HUES64 (cell line): ENCODE data around the gene LCE3B. TPM values are rescaled to one million over a fixed set of nuclear protein-coding genes. Genes with fewer than 3 reads are reported as not detected.
"Not testable (repeated sequence)": the region's sequence is repeated elsewhere in the genome, so short reads cannot be mapped to it uniquely, and the experiment has no call there.

ENCODE experiments used
- H3K27ac ChIP-seq: 2 replicates; pipeline ENCODE4 v1.7.0; 2013; ENCODE audit warnings: low read depth, low read length, inconsistent platforms
- H3K27me3 ChIP-seq: 2 replicates; pipeline ENCODE4 v1.6.1; 2013; ENCODE audit warnings: mild to moderate bottlenecking, low read length; ENCODE audit not compliant: insufficient read depth
- H3K36me3 ChIP-seq: 2 replicates; pipeline ENCODE4 v1.6.1; 2013; ENCODE audit warnings: mild to moderate bottlenecking, low read length; ENCODE audit not compliant: insufficient read depth
- H3K4me1 ChIP-seq: 2 replicates; pipeline ENCODE4 v1.6.1; 2013; ENCODE audit warnings: mild to moderate bottlenecking, low read length, moderate library complexity; ENCODE audit not compliant: insufficient read depth
- H3K4me3 ChIP-seq: 2 replicates; pipeline ENCODE4 v1.5.1; 2013; ENCODE audit warnings: mild to moderate bottlenecking, low read length, moderate library complexity
- H3K9ac ChIP-seq: 2 replicates; pipeline ENCODE4 v1.6.1; 2013; ENCODE audit warnings: mild to moderate bottlenecking, low read depth, low read length
- H3K9me3 ChIP-seq: 2 replicates; pipeline ENCODE4 v1.6.1; 2013; ENCODE audit warnings: low read depth, low read length; ENCODE audit not compliant: insufficient read depth
- WGBS: fragments of 150-250, 120-280 bp; methylation state at CpG from one replicate; pipeline ENCODE4 v1.1.7; 2013; ENCODE audit warnings: missing lambda C conversion rate; 5-methylcytosine and 5-hydroxymethylcytosine counted together
- polyA plus RNA-seq, 2 experiments: library from polyadenylated mRNA; stranded (reverse); fragments of 50-300 nt; gene quantifications; one replicate each; pipeline ENCODE4 v1.2.3, GENCODE V29; 2013

Gene LCE3B, protein sequence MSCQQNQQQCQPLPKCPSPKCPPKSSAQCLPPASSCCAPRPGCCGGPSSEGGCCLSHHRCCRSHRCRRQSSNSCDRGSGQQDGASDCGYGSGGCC
- not detected for polyA plus RNA-seq (2013, experiment 1 of 2)
- polyA plus RNA-seq (2013, experiment 2 of 2) = not detected

DNA sequence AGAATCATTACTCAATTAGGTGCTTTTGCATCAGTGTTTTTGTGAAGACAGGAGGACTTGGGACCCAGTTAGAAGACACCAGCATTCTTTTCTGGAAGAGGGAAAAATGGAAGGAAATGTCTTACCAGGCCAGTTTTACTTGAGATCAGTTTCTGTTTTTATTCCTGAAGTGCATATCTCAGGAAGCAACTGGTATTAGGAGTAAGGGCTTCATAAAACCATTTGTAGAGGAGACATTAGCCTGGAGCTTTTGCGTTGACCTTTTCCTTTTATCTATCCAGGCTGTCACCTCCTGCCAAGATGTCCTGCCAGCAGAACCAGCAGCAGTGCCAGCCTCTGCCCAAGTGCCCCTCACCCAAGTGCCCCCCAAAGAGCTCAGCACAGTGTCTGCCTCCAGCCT lies at the start of gene LCE3B:
TSS of gene LCE3B (plus strand) at position 301 of the 400 bp plus-strand sequence. CDS start at position 301, 0 bp downstream.
- Histone ChIP-seq H3K4me3 (no peak within 1 kb of the TSS), H3K36me3 (no peaks in the 10 kb centered on the region), H3K9me3 (peaks cover 11% of the 10 kb centered on the region), H3K9ac (no peak within 1 kb of the TSS), H3K27ac (no peak within 1 kb of the TSS), H3K4me1 (no peaks in the 10 kb centered on the region), H3K27me3 (no peaks in the 10 kb centered on the region)
- no CpG with 5 or more reads among the region's 1 CpG for WGBS

DNA sequence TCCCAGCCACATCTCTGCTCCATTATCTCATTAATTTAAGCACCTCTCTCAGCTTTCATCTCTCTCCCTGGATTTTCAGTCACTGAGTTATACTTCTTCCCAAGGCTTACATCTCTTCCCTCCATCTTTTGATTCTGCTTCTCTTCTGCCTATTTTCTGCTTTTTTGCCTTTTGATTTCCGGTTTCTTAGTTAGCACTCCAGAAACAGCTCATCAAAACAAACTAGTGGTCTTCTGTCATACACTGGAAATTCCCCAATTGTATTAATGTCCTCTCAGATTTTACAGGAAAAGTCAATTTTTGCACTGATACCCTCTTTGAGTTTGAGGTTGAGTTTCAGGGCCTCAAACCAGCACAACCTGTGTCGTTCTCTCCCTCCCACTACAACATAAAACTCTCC lies 48.5 kb upstream of the LCE3B start:
- no peak overlapping the region for H3K9ac ChIP-seq
- WGBS = 59% methylated on average over 2 of the region's 2 CpGs
- no peak overlapping the region for H3K27ac ChIP-seq
- no peak overlapping the region for H3K4me3 ChIP-seq
- H3K27me3 ChIP-seq = no peaks in the 10 kb centered on the region
- H3K4me1 ChIP-seq = no peaks in the 10 kb centered on the region
- no peaks in the 10 kb centered on the region for H3K36me3 ChIP-seq
- peaks cover 96% of the 10 kb centered on the region for H3K9me3 ChIP-seq

DNA sequence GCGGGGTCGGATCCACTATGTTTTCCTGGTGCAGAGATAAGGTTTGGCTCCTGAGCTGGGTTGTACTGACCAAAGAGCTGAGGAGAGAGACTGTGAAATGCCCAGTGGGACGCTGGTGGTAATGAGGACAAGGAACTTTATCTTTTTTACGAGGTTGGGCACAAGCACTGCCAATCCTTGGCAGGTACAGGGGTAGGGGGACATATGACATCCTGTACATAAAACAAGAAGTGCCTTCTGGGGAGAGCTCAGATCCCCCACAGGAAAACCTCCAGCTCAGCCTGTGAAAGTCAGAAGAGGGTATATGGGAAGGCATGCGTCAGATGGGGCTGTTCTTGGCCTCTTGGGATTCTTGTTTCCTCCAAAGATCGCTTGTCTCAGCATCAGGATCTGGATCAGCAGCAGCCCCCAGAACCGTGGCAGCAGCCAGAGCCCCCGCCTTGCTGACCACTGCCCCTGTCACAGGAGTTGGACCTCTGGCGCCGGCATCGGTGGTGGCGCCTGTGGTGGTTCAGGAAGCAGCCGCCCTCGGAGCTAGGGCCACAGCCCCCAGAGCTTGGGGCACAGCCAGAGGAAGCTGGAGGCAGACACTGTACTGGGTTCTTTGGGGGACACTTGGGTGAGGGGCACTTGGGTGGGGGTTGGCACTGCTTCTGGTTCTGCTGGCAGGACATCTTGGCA lies 47.9 kb upstream of the LCE3B start:
- no peaks in the 10 kb centered on the region for H3K36me3 ChIP-seq
- H3K27me3 ChIP-seq = no peaks in the 10 kb centered on the region
- H3K9ac ChIP-seq = no peak overlapping the region
- peaks cover 97% of the 10 kb centered on the region for H3K9me3 ChIP-seq
- WGBS = 77% methylated on average over 14 of the region's 14 CpGs
- H3K4me1 ChIP-seq = no peaks in the 10 kb centered on the region
- no peak overlapping the region for H3K27ac ChIP-seq
- no peak overlapping the region for H3K4me3 ChIP-seq

DNA sequence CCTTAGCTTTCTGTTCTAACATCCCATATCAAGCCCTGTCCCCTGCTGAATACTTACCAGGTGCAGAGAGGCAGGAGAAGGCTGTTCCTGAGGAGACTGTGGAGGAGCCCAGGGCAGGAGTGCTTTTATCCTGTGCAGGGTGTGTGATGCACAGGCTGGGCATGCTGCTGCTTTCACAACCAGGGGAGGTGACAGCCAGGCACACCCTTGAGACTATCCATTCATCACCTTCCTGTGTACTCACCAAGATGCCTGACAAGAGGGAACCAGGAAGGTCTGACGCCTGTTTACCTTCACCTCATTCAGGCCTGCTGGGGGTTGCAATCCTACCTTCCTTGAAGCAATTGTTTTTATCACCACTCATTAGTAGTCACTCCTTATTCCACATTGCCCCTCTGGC lies 46.9 kb upstream of the LCE3B start, which contains the start of gene LCE3E:
TSS of gene LCE3E (minus strand) at position 100 of the 400 bp plus-strand sequence. CDS start 572 bp downstream, outside the sequence.
- H3K36me3 ChIP-seq = no peaks in the 10 kb centered on the region
- no peaks in the 10 kb centered on the region for H3K4me1 ChIP-seq
- WGBS = 83% methylated on average over 1 of the region's 1 CpG
- H3K4me3 ChIP-seq = no peak within 1 kb of the TSS
- no peak within 1 kb of the TSS for H3K27ac ChIP-seq
- no peak within 1 kb of the TSS for H3K9ac ChIP-seq
- H3K9me3 ChIP-seq = peaks cover 96% of the 10 kb centered on the region
- H3K27me3 ChIP-seq = no peaks in the 10 kb centered on the region

DNA sequence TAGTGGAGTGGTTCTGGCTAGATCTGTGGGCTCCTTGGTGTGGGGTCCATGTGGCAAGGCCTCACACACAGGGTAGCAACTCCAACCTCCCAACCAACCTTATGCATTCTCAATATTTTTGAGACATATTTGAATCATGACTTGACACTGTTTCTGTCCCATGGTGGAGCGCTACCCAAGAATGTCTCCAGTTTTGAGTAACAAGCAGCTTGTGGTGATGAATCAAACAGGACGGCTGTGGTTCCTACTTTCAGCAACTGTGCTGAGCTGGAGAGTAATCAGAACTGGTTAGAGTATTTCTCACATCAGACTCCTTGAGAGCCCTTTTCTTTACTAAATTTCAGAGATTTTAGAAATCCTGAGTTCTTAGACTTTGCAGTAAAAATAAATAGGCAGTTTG lies 36.4 kb upstream of the LCE3B start:
- H3K36me3 ChIP-seq = no peaks in the 10 kb centered on the region
- H3K4me1 ChIP-seq = no peaks in the 10 kb centered on the region
- no peak overlapping the region for H3K27ac ChIP-seq
- WGBS = 86% methylated on average over 2 of the region's 2 CpGs
- no peak overlapping the region for H3K4me3 ChIP-seq
- no peaks in the 10 kb centered on the region for H3K27me3 ChIP-seq
- H3K9me3 ChIP-seq = peaks cover 99% of the 10 kb centered on the region
- H3K9ac ChIP-seq = no peak overlapping the region

DNA sequence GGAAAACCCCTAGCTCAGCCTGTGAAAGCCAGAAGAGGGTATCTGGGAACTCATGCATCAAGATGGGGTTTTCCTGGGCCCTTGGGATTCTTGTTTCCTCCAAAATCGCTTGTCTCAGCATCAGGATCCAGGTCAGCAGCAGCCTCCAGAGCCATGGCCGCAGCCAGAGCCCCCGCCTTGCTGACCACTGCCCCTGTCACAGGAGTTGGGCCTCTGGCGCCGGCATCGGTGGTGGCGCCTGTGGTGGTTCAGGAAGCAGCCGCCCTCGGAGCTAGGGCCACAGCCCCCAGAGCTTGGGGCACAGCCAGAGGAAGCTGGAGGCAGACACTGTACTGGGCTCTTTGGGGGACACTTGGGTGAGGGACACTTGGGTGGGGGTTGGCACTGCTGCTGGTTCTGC lies 34.1 kb upstream of the LCE3B start:
- not testable (repeated sequence) for H3K9ac ChIP-seq, H3K27ac ChIP-seq, H3K27me3 ChIP-seq, H3K4me3 ChIP-seq, H3K4me1 ChIP-seq, H3K36me3 ChIP-seq
- H3K9me3 ChIP-seq = peaks cover 83% of the 10 kb centered on the region
- WGBS = 86% methylated on average over 9 of the region's 9 CpGs

DNA sequence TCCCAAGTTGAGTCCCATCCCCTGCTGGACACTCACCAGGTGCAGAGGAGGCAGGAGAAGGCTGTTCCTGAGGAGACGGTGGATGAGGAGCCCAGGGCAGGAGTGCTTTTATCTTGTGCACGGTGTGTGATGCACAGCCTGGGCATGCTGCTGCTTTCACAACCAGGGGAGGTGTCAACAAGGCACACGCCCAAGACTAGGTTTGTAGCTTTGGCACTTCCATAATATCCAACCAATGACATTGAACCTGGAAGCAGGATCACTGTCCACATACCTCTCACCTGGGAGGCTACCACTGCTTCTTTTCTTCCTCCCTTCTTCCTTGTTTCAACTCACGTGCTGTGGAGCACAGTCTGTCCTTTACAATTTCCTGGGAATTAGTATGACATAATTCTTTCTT lies 33.2 kb upstream of the LCE3B start, which contains the start of gene LCE3D:
TSS of gene LCE3D (minus strand) at position 84 of the 400 bp plus-strand sequence. CDS start 580 bp downstream, outside the sequence.
- H3K36me3 ChIP-seq = no peaks in the 10 kb centered on the region
- no peaks in the 10 kb centered on the region for H3K27me3 ChIP-seq
- H3K4me3 ChIP-seq = no peak within 1 kb of the TSS
- no peaks in the 10 kb centered on the region for H3K4me1 ChIP-seq
- H3K9me3 ChIP-seq = peaks cover 74% of the 10 kb centered on the region
- no peak within 1 kb of the TSS for H3K27ac ChIP-seq
- WGBS = 76% methylated on average over 4 of the region's 4 CpGs
- no peak within 1 kb of the TSS for H3K9ac ChIP-seq

DNA sequence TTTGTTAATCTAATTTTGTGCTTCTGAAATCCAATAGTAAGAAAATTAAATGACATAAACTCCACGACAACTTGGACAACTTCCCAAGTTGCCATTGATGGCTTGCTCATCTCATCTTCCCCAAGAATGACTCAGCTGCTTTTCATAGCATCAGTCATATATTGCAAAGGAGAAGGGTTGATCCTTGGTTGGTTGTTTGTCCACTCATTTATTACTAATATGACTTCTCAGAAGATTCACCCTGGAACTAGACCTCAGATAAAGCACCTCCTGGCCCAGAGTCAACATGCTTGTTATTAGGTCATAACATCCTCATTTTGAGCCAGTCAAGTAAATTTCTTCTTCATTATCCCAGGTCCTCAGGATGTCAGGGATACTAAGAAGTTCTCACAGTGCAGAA lies 31.0 kb upstream of the LCE3B start:
- WGBS = no CpG with 5 or more reads among the region's 1 CpG
- Histone ChIP-seq H3K4me1 (no peaks in the 10 kb centered on the region), H3K9ac (no peak overlapping the region), H3K27me3 (no peaks in the 10 kb centered on the region), H3K36me3 (no peaks in the 10 kb centered on the region), H3K27ac (no peak overlapping the region), H3K9me3 (peaks cover 52% of the 10 kb centered on the region), H3K4me3 (no peak overlapping the region)

DNA sequence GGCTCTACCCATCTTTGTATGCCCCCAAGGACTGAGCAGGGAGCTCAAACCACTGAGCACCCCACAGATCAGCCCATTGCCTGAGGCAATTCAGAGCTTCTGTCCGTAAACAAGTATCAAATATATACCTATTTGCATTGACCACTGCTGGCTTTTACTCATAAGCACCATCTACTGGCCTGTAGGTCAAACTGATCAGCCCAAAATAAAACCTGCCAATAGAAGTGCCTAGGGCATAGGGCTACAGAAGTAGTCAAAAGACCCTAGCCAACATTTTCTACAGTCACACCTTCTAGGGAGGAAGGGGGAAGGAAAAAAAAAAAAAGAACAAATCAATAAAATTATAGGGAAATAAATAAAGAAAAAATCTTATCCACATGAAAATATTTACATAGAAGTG lies 28.0 kb upstream of the LCE3B start:
- H3K9ac ChIP-seq = no peak overlapping the region
- no peak overlapping the region for H3K27ac ChIP-seq
- H3K4me3 ChIP-seq = no peak overlapping the region
- no CpG with 5 or more reads among the region's 1 CpG for WGBS
- H3K27me3 ChIP-seq = no peaks in the 10 kb centered on the region
- no peaks in the 10 kb centered on the region for H3K36me3 ChIP-seq
- no peaks in the 10 kb centered on the region for H3K4me1 ChIP-seq
- H3K9me3 ChIP-seq = peaks cover 23% of the 10 kb centered on the region

DNA sequence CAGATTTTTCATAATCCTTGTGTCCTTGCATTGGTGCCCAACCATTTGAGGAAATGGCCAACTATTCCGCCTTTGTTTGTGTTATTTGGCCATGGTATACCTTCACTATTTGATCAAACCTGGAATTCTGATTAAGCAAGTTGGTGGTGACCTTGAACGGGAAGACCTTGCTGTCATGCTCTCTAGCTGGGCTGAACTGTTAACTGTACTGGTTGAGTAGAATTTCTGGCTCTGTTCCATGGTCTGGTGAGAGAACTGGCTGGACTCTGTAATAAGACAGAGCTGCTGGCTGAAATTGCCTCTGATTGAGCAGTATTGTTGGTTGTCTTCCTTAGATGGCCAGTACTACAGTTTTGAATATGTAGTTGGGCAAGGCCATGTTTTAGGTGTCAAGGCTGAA lies 16.6 kb upstream of the LCE3B start:
- Histone ChIP-seq H3K4me3 (no peak overlapping the region), H3K9me3 (no peaks in the 10 kb centered on the region), H3K36me3 (no peaks in the 10 kb centered on the region), H3K27me3 (no peaks in the 10 kb centered on the region), H3K4me1 (no peaks in the 10 kb centered on the region), H3K9ac (no peak overlapping the region), H3K27ac (no peak overlapping the region)
- no CpG with 5 or more reads among the region's 2 CpGs for WGBS

DNA sequence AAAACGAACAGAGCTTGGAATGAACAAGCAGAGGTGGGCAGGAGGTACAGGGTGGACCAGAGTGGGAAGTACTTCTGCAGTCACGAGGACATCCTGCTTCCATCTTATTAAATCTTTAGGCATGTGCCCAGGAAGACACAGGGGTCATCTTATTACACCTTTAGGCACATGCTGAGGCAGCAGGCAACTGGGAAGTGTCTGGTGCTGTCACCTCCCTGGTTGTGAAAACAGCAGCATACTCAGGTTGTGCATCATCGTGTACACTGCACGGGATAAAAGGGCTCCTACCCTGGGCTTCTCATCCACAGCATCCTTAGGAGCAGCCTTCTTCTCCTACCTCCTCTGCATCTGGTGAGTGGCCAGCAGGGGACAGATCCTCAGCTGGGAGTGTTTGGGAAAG lies 13.7 kb upstream of the LCE3B start, which contains the start of gene LCE3C:
TSS of gene LCE3C (plus strand) at position 301 of the 400 bp plus-strand sequence. CDS start 498 bp downstream, outside the sequence.
- Histone ChIP-seq H3K27me3 (no peaks in the 10 kb centered on the region), H3K9me3 (no peaks in the 10 kb centered on the region), H3K4me3 (no peak within 1 kb of the TSS), H3K4me1 (no peaks in the 10 kb centered on the region), H3K36me3 (no peaks in the 10 kb centered on the region), H3K27ac (no peak within 1 kb of the TSS), H3K9ac (no peak within 1 kb of the TSS)
- WGBS = no CpG with 5 or more reads among the region's 4 CpGs
